ENCODE data around the gene SCYL2. TPM values are rescaled to one million over a fixed set of nuclear protein-coding genes. Genes with fewer than 3 reads are reported as not detected.

SCYL2 gene
- total RNA-seq, 1 experiment from 2014 or later = 41.4 TPM

DNA sequence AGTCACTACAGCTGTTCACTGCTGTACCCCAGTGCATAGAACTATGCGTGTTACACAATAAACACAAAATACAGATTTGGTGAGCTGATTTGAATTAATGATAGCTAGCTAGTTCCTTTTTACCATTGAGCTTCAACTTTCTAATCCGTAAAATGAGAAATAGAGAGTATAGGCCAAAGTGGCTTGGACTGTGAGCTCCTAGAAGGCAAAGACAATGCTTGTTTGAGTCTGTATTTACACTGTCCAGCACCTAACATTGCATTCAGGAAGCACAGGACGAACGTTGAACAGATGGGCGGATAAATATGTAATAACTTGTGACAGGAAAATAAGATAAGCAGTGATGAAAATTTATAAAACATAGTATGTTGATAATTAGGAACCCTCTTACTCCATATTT lies 121.4 kb downstream of the SCYL2 start:
- Histone ChIP-seq H4K5ac (ENCODE audit: insufficient read length, low read depth, low read length) (no peak overlapping the region), H2BK20ac (ENCODE audit: low read depth, low read length, poor library complexity, severe bottlenecking) (no peak overlapping the region), H2BK120ac (ENCODE audit: low read depth, low read length, poor library complexity, severe bottlenecking) (no peak overlapping the region), H3K27me3 (ENCODE audit: insufficient read depth, low read length) (no peaks in the 10 kb centered on the region), H3K18ac (ENCODE audit: insufficient read length, low read depth, low read length) (no peak overlapping the region), H2BK12ac (ENCODE audit: insufficient read length, low read depth, low read length) (no peak overlapping the region), H3K4ac (ENCODE audit: low read depth, low read length) (no peak overlapping the region), H2BK5ac (ENCODE audit: insufficient read length, low read length) (no peak overlapping the region), H3K4me1 (ENCODE audit: insufficient read depth, low read length) (no peaks in the 10 kb centered on the region), H4K91ac (ENCODE audit: insufficient read length, low read depth, low read length) (no peak overlapping the region), H4K20me1 (ENCODE audit: control insufficient read depth, insufficient read depth, insufficient read length) (no peaks in the 10 kb centered on the region), H3K23ac (ENCODE audit: insufficient read length, low read depth, low read length) (no peak overlapping the region), H3K9me3 (ENCODE audit: control insufficient read depth, low read depth, low read length) (no peaks in the 10 kb centered on the region), H3K9ac (ENCODE audit: extremely low read depth, insufficient read length, low read length) (no peak overlapping the region), H2AFZ (ENCODE audit: low read length) (no peak overlapping the region), H3K56ac (ENCODE audit: insufficient read length, low read depth, low read length) (no peak overlapping the region), H3K23me2 (ENCODE audit: insufficient read length, low read depth, low read length, poor library complexity, severe bottlenecking) (no peaks in the 10 kb centered on the region), H3K27ac (ENCODE audit: insufficient read length, low read depth, low read length) (no peak overlapping the region), H3K14ac (ENCODE audit: insufficient read depth, low read length) (no peak overlapping the region), H2BK15ac (ENCODE audit: low read depth, low read length) (no peak overlapping the region), H3K79me2 (ENCODE audit: insufficient read depth, low read length) (no peaks in the 10 kb centered on the region), H3K79me1 (ENCODE audit: insufficient read depth, low read depth, low read length, poor library complexity, severe bottlenecking) (no peaks in the 10 kb centered on the region), H3K4me2 (ENCODE audit: insufficient read depth, insufficient read length, low read length) (no peak overlapping the region), H4K8ac (replicated peaks; ENCODE audit: insufficient read length, low read depth, low read length) (no peak overlapping the region), H3T11ph (ENCODE audit: low read length) (no peak overlapping the region), H2AK5ac (ENCODE audit: insufficient read length, low read length) (no peak overlapping the region)
- no peak for DNase-seq
- no peak overlapping the region for H3K27ac Mint-ChIP-seq
- no peak overlapping the region for H3K4me3 Mint-ChIP-seq
- WGBS (ENCODE audit: extremely low coverage, insufficient read length, low lambda C conversion rate) = no CpG with 5 or more reads among the region's 5 CpGs
- no peaks in the 10 kb centered on the region for H3K36me3 Mint-ChIP-seq (ENCODE audit: insufficient read depth in 1 of 3, low read depth in 3 of 3)
- no peaks in the 10 kb centered on the region for H3K27me3 Mint-ChIP-seq (ENCODE audit: low read depth)
- H3K4me1 Mint-ChIP-seq = peaks cover 0 to 2% of the 10 kb centered on the region in 2 experiments; a peak in 1 of 4 replicates
- no peaks in the 10 kb centered on the region for H3K9me3 Mint-ChIP-seq
- TF ChIP-seq, protein P1, sequence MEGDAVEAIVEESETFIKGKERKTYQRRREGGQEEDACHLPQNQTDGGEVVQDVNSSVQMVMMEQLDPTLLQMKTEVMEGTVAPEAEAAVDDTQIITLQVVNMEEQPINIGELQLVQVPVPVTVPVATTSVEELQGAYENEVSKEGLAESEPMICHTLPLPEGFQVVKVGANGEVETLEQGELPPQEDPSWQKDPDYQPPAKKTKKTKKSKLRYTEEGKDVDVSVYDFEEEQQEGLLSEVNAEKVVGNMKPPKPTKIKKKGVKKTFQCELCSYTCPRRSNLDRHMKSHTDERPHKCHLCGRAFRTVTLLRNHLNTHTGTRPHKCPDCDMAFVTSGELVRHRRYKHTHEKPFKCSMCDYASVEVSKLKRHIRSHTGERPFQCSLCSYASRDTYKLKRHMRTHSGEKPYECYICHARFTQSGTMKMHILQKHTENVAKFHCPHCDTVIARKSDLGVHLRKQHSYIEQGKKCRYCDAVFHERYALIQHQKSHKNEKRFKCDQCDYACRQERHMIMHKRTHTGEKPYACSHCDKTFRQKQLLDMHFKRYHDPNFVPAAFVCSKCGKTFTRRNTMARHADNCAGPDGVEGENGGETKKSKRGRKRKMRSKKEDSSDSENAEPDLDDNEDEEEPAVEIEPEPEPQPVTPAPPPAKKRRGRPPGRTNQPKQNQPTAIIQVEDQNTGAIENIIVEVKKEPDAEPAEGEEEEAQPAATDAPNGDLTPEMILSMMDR (conservative IDR thresholded peaks at IDR 0.05) = no peak

Other genes starting within 250 kb of the SCYL2 start
- gene BLTP3B, start 124.3 kb upstream of the SCYL2 start, total RNA-seq (2021) = 20.7 and 23.9 TPM in 2 replicates
- 34.9 and 36.5 TPM in 2 replicates for gene ACTR6, start 66.4 kb upstream of the SCYL2 start, total RNA-seq (2021)
- 3.2 and 3.4 TPM in 2 replicates for gene DEPDC4, start 98 bp upstream of the SCYL2 start, total RNA-seq (2021)
- not detected in 2 replicates for gene SLC17A8, start 89.9 kb downstream of the SCYL2 start, total RNA-seq (2021)
- gene NR1H4, start 206.7 kb downstream of the SCYL2 start, total RNA-seq (2021) = not detected in 2 replicates

Data from H9 (cell line).